GM19468 (cell line): Measurements from ENCODE around the gene PTH1R.

ENCODE experiments used
- ATAC-seq: cut with Tn5 transposase; IDR thresholded peaks from one replicate; pipeline ENCODE4 v1.9.1; 2021; ENCODE audit warnings: mild to moderate bottlenecking, moderate library complexity, moderate number of reproducible peaks; ENCODE audit not compliant: unreplicated experiment; ENCODE audit errors: extremely low read depth

Gene PTH1R

GRCh38 chr3:46849045-46849631, 28.4 kb upstream of the PTH1R start:
- no peak for ATAC-seq

GRCh38 chr3:46849686-46850467, 27.6 kb upstream of the PTH1R start:
- ATAC-seq, result no peak

GRCh38 chr3:46850468-46850779, 27.1 kb upstream of the PTH1R start:
- ATAC-seq, result no peak

GRCh38 chr3:46851364-46852333, 25.9 kb upstream of the PTH1R start:
- no peak for ATAC-seq

- ATAC-seq, result no peak
These were observed 25.2 kb upstream of the PTH1R start for GRCh38 chr3:46852334-46852720.

GRCh38 chr3:46852839-46853355, 24.6 kb upstream of the PTH1R start:
- ATAC-seq, result no peak

GRCh38 chr3:46853441-46854415, 23.8 kb upstream of the PTH1R start:
- ATAC-seq, result no peak

GRCh38 chr3:46854555-46854991, 22.9 kb upstream of the PTH1R start:
- ATAC-seq, result no peak

- no peak for ATAC-seq
These were observed 20.7 kb upstream of the PTH1R start for GRCh38 chr3:46856576-46857471.

- ATAC-seq, result no peak
These were observed 19.8 kb upstream of the PTH1R start for GRCh38 chr3:46857485-46858341.

GRCh38 chr3:46858456-46858855, 19.1 kb upstream of the PTH1R start:
- no peak for ATAC-seq

- ATAC-seq, result no peak
These were observed 18.4 kb upstream of the PTH1R start for GRCh38 chr3:46859001-46859710.

GRCh38 chr3:46860017-46860809, 17.3 kb upstream of the PTH1R start:
- ATAC-seq, result no peak

- ATAC-seq, result no peak
These were observed 16.5 kb upstream of the PTH1R start for GRCh38 chr3:46860810-46861604.

- no peak for ATAC-seq
These were observed 15.7 kb upstream of the PTH1R start for GRCh38 chr3:46861605-46862368.
